Skin epidermis (tissue), 12 donors: ENCODE data around the gene IL22RA2.
"Not testable (repeated sequence)": the region's sequence is repeated elsewhere in the genome, so short reads cannot be mapped to it uniquely, and the experiment has no call there.

ENCODE experiments used
- H3K27ac ChIP-seq, 21 experiments: fragments of 200-600 bp; sonication (generic) in 11 of 21; one replicate each; pipeline ENCODE4 v1.5.0; 2020; ENCODE audit warnings: mild to moderate bottlenecking in 3 of 21, inconsistent platforms in 2 of 21, moderate library complexity in 2 of 21
- H3K4me3 ChIP-seq, 7 experiments: fragments of 200-600 bp; sonication (generic) in 2 of 7; one replicate each; pipeline ENCODE4 v1.5.0; 2020; ENCODE audit warnings: inconsistent platforms in 2 of 7, mild to moderate bottlenecking in 2 of 7, moderate library complexity in 1 of 7

The IL22RA2 gene, protein sequence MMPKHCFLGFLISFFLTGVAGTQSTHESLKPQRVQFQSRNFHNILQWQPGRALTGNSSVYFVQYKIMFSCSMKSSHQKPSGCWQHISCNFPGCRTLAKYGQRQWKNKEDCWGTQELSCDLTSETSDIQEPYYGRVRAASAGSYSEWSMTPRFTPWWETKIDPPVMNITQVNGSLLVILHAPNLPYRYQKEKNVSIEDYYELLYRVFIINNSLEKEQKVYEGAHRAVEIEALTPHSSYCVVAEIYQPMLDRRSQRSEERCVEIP

DNA sequence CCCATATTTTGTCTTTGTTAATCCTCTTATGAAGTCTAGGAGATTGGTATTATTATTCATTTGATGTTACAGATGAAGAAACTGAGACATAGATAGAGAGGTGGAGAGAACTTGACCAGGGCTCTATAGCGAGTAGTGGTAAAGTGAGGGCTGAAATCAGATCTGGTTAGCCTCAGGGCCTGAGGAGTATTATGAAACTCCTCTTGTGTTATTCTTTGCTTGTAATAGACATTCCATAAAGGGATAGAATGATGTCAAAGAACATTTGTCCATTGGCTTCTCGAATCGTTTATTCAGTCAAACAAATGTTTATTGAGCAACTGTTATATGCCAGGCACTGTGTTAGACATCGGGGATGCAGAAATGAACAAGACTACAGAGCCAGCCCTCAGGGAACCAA is at the start of gene IL22RA2:
Gene IL22RA2, minus strand, starts transcription at position 144 of the 400 bp plus-strand sequence. CDS start 11,895 bp downstream, outside the sequence.
- Histone ChIP-seq H3K27ac (peak within 1 kb of the TSS in 4 of 21 experiments; percentile 17 to 67 (median 46)), H3K4me3 (no peak within 1 kb of the TSS)

- Histone ChIP-seq H3K4me3 (no peak overlapping the region), H3K27ac (peak overlapping the region in 19 of 21 experiments; percentile 21 to 100 (median 73))
Observed at GRCh38 chr6:137222381-137222780, 48.9 kb upstream of the IL22RA2 start.

GRCh38 chr6:137219664-137220252 is 46.3 kb upstream of the IL22RA2 start:
- Histone ChIP-seq H3K27ac (peak overlapping the region; percentile 24 to 100 (median 99)), H3K4me3 (peak overlapping the region; percentile 66 to 91 (median 84))

GRCh38 chr6:137218917-137219663 is 45.6 kb upstream of the IL22RA2 start, which contains the start of gene IFNGR1:
Gene IFNGR1 (minus strand): TSS chr6:137219385. CDS start chr6:137219327, 58 bp downstream.
- peak within 1 kb of the TSS; percentile 66 to 91 (median 84) for H3K4me3 ChIP-seq
- peak within 1 kb of the TSS; percentile 86 to 100 (median 99) for H3K27ac ChIP-seq

DNA sequence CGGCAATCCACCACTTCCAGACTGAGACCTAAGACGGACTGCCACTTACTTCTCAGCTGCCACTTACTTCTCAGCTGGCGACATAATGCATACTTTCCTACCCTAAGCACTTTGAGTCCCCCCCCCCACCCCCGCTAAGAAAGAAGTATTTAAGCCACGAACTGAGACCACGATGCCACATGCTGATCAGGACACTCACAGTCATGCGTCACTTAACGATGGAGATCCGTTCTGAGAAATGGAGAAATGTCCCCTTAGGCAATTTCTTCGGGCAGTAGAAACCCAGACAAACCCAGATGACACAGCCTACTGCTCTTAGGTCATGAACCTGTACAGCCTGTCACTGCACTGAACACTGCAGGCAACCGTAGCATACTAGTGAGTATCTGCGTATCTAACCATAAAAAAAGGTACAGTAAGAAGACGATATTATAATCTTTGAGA is 45.1 kb upstream of the IL22RA2 start:
- peak overlapping the region; percentile 86 to 100 (median 99) for H3K27ac ChIP-seq
- peak overlapping the region; percentile 66 to 91 (median 84) for H3K4me3 ChIP-seq

GRCh38 chr6:137217801-137218472 is 44.5 kb upstream of the IL22RA2 start:
- peak overlapping the region; percentile 86 to 100 (median 99) for H3K27ac ChIP-seq
- peak overlapping the region; percentile 66 to 91 (median 84) for H3K4me3 ChIP-seq

GRCh38 chr6:137216875-137217553 is 43.6 kb upstream of the IL22RA2 start:
- Histone ChIP-seq H3K4me3 (peak overlapping the region; percentile 66 to 91 (median 84)), H3K27ac (peak overlapping the region in 20 of 21 experiments; percentile 86 to 100 (median 99))

DNA sequence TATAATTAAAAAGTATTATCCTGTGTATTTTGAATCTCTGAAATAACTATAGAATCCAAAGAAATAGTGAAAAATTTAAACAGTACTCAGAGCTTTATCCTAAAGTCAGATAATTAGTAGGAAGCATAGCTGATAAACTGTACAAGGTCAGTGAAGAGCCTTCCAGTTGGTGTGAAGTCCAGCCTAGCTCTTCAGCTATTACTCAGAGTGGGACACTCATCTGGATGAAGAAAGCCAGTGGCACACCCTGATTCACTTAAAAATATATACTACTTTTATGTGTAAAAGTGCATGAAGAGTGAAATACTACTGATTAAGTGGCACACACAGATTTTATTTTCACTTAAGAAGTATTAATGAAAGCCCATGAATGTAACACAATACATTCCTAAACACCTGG is 42.7 kb upstream of the IL22RA2 start:
- Histone ChIP-seq H3K4me3 (peak overlapping the region in 5 of 7 experiments; percentile 67 to 91 (median 84)), H3K27ac (peak overlapping the region in 19 of 21 experiments; percentile 72 to 100 (median 99))

DNA sequence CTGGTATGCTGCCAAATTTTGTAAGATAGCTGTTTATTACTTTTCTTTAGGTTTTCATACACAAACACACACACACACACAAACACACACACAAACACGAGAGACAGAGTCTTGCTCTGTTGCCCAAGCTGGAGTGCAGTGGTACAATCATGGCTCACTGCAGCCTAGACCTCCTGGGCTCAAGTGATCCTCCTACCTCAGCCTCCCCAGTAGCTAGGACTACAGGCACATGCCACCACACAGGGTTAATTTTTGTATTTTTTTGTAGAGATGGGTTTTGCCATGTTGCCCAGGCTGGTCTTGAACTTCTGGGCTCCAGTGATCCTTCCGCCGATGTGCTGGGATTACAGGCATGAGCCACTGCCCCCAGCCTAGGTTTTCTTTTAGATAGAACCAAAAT is 42.2 kb upstream of the IL22RA2 start:
- peak overlapping the region in 18 of 21 experiments; percentile 56 to 100 (median 99) for H3K27ac ChIP-seq

DNA sequence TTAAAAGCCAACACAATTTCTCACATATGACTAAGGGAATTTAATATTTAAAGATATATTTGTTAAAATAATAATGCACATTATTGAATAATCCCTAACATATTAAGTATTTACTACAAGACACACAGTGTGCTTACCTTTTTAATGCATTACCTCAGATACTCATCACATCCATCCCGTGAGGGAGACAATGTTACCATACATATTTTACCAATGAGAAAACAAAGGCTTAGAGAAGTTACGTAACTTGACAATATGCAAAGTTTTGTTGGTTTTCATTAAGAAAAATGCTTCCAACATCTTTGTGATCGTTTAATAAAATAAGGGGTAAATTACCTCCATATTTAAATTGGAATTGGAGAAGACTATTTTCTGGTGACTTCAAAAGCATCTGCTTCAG is 41.5 kb upstream of the IL22RA2 start:
- peak overlapping the region in 12 of 21 experiments; percentile 12 to 100 (median 98) for H3K27ac ChIP-seq
- H3K4me3 ChIP-seq: peak overlapping the region in 1 of 7 experiments; percentile 91

More for the DNA sequence above, 42.2 kb upstream of the IL22RA2 start:
- peak overlapping the region in 4 of 7 experiments; percentile 9 to 91 (median 77) for H3K4me3 ChIP-seq

DNA sequence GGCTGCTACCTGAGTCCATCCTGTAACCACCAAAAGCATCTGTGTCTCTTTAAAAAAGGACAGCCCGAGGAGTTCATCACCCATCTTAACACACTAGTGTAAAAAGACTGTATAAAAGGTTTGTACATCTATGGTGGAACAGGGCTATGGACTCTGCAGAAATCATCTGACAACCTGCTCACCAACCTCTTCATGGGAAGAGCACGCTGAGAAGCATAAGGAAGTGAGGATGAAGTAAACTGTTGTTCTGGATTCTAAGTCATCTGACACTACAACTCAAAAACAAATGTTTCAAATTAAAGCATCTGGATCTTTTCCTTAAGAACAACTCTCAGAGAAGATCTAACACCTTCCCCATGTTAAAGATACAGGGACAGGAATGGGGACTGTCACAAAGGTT is 40.4 kb upstream of the IL22RA2 start:
- peak overlapping the region in 1 of 7 experiments; percentile 4 for H3K4me3 ChIP-seq
- H3K27ac ChIP-seq: peak overlapping the region in 14 of 21 experiments; percentile 0 to 100 (median 48)

- H3K27ac ChIP-seq: peak overlapping the region in 11 of 21 experiments; percentile 0 to 100 (median 45)
Observed at GRCh38 chr6:137213331-137213740, 39.9 kb upstream of the IL22RA2 start.

DNA sequence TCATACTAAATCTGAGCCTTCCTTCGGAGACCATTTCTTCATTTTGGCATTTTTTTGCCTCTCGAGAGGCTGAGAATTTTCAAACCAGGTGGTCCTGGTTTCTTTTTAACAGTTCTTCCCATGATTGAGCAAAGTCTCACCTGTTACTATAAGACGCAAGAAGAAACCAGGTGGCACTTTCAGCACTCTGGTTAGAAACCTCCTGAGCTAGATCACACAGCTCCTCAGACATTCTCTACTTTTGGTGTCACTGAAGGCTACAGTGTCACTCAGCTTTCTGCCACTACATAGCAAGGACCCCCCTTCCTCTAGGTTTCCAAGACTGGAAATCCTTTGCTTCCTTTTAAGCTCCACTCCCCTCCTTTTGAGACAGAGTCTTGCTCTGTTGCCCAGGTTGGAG is 38.5 kb upstream of the IL22RA2 start:
- Histone ChIP-seq H3K4me3 (no peak overlapping the region), H3K27ac (peak overlapping the region in 4 of 21 experiments; percentile 1 to 38 (median 26))

More at GRCh38 chr6:137213331-137213740, 39.9 kb upstream of the IL22RA2 start:
- peak overlapping the region in 1 of 7 experiments; percentile 4 for H3K4me3 ChIP-seq

- H3K27ac ChIP-seq: peak overlapping the region in 6 of 21 experiments; percentile 2 to 53 (median 21)
- no peak overlapping the region for H3K4me3 ChIP-seq
Observed at GRCh38 chr6:137210903-137211302, 37.5 kb upstream of the IL22RA2 start.

DNA sequence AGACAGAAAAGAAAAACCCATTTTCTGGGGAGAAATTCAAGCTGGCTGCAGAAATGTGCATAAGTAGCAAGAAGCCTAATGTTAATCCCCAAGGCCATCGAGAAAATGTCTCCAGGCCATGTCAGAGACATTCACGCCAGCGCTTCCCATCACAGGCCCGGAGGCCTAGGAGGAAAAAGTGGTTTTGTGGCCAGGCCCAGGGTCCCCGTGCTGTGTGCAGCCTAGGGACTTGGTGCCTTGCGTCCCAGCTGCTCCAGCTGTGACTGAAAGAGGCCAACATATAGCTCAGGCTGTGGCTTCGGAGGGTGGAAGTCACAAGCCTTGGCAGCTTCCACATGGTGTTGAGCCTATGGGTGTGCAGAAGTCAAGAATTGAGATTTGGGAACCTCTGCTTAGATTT is 34.8 kb upstream of the IL22RA2 start:
- Histone ChIP-seq H3K27ac (no peak overlapping the region), H3K4me3 (no peak overlapping the region)

DNA sequence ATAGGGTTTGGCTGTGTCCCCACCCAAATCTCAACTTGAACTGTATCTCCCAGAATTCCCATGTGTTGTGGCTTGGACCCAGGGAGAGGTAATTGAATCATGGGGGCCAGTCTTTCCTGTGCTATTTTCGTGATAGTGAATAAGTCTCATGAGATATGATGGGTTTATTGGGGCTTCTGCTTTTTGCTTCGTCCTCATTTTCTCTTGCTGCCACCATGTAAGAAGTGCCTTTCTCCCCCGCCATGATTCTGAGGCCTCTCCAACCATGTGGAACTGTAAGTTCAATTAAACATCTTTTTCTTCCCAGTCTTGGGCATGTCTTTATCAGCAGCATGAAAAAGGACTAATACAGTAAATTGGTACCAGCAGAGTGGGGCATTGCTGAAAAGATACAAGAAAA is 34.0 kb upstream of the IL22RA2 start:
- not testable (repeated sequence) for H3K4me3 ChIP-seq, H3K27ac ChIP-seq

DNA sequence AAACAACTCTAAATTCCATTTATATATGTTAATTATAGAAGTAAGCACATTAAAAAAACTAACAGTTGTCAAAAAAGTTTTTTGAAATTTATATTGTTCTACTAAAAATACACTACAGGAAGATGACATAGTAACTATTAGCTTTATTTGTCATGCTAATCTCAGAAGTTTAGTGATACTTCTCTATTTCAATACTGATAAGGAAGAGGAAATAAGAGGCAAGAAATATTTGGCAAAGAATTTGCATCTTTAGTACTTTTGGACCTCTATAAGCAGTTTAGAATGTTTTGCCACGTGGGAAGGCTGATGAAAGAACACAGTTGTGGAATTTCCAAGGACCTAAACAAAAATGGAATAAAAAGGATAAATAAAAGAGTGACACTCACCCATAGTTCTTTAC is 33.1 kb upstream of the IL22RA2 start:
- Histone ChIP-seq H3K4me3 (no peak overlapping the region), H3K27ac (no peak overlapping the region)

DNA sequence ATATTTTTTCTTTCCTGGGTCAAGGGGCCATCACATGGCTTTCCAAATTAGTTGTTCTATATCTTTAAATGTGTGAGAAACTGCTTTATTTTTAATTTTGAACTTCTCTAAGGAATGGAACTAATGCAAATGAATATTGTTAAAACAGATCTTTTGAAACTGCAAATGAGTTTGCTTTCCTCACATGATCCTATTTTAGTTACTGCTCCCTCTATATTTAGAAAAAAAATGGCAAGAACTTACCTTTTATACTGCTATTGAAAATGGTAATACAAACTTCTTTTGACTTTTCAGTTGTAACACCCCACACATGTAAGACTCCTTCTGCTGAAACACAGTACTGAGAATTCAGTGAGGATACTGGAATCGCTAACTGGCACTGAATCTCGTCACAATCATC is 29.8 kb upstream of the IL22RA2 start:
- H3K4me3 ChIP-seq: no peak overlapping the region
- H3K27ac ChIP-seq: no peak overlapping the region

GRCh38 chr6:137202078-137202477 is 28.6 kb upstream of the IL22RA2 start:
- H3K4me3 ChIP-seq: no peak overlapping the region
- no peak overlapping the region for H3K27ac ChIP-seq
